SK-N-MC (cell line): ENCODE results near the gene KRT35.

Experiments
- DNase-seq: peaks from one replicate; pipeline ENCODE4 v3.0.0-alpha.2; 2011; ENCODE audit warnings: low read depth, low spot score
- H3K27ac ChIP-seq: fragments of 200-600 bp; sonication (generic); 2 replicates; pipeline ENCODE4 v1.5.1; 2016; ENCODE audit warnings: mixed run types
- H3K36me3 ChIP-seq: fragments of 200-600 bp; sonication (generic); 2 replicates; pipeline ENCODE4 v1.6.1; 2017; ENCODE audit warnings: antibody characterized with exemption, low read length, mixed read lengths; ENCODE audit not compliant: insufficient read depth
- H3K4me3 ChIP-seq: fragments of 200-600 bp; sonication (generic); 2 replicates; pipeline ENCODE4 v1.5.1; 2016
- H3K9ac ChIP-seq: fragments of 200-600 bp; sonication (generic); 2 replicates; pipeline ENCODE4 v1.8.0; 2017; ENCODE audit warnings: mixed run types, mixed read lengths; ENCODE audit not compliant: insufficient read length
- H3K9me3 ChIP-seq: fragments of 200-600 bp; sonication (generic); 2 replicates; pipeline ENCODE4 v1.6.1; 2017; ENCODE audit warnings: low read depth, mild to moderate bottlenecking, antibody characterized with exemption, low read length, moderate library complexity, mixed read lengths
- EZH2 ChIP-seq: fragments of 200-600 bp; sonication (generic); IDR thresholded peaks from one replicate; pipeline ENCODE4 v1.6.1; 2017; ENCODE audit warnings: antibody characterized with exemption
- FOXP2 ChIP-seq: optimal IDR thresholded peaks from 2 replicates; pipeline ENCODE3; 2011; ENCODE audit warnings: mild to moderate bottlenecking, moderate library complexity; ENCODE audit not compliant: insufficient read depth; ENCODE audit errors: extremely low read length, control extremely low read depth
- POLR2AphosphoS5 ChIP-seq: IDR thresholded peaks from 2 replicates; pipeline ENCODE4 v1.6.1; 2012; ENCODE audit warnings: mild to moderate bottlenecking, low read depth, low read length, borderline replicate concordance

The KRT35 gene

DNA sequence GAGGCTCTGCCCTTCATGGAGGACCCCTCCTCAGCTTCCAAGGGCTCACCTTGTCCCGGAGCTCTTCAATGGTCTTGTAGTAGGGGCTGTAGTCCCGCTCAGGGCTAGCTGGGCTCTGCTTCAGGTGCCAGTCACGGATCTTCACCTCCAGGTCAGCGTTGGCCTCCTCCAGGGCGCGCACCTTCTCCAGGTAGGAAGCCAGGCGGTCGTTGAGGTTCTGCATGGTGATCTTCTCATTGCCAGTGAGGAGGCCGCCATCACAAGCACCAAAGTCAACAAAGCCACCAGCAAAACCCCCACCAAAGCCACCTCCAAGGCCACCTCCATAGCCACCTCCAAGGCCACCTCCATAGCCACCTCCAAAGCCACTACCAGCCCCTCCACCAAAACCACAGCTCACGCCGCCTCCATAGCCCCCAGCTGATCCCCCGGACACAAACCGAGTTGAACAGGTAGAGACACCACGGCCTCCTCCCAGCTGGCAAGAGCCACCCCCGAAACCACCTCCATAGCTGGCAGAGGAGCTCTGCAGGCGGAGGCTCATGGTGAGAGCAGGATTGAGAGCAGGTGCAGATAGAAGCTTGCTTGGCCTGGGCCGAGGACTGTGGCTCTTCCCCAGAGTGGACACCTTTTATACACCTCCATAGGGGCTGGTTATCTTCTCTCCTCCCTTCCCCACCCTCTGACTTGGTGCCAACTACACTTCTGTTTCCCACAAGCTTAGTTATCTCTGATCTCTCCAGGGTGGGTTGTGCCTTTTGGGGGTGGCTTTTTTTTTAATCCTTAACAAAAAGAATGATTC, 24.3 kb upstream of the KRT35 start, which contains the start of gene KRT13:
Gene KRT13, minus strand, starts transcription at position 606 of the 802 bp plus-strand sequence. Its CDS starts 62 bp downstream, at position 544.
- DNase-seq = no peak
- H3K9ac ChIP-seq = no peak within 1 kb of the TSS
- no peak for TF ChIP-seq FOXP2
- no peak for TF ChIP-seq POLR2AphosphoS5
- TF ChIP-seq EZH2 = no peak

GRCh38 chr17:41504246-41504977, 23.5 kb upstream of the KRT35 start:
- Histone ChIP-seq H3K9me3 (no peaks in the 10 kb centered on the region), H3K36me3 (no peaks in the 10 kb centered on the region), H3K27ac (no peak overlapping the region), H3K9ac (no peak overlapping the region), H3K4me3 (no peak overlapping the region)
- no peak for DNase-seq
- TF ChIP-seq EZH2 = no peak
- TF ChIP-seq POLR2AphosphoS5 = no peak
- TF ChIP-seq FOXP2 = no peak

More for the DNA sequence above, 24.3 kb upstream of the KRT35 start, which contains the start of gene KRT13:
- H3K27ac ChIP-seq = no peak within 1 kb of the TSS
- no peaks in the 10 kb centered on the region for H3K9me3 ChIP-seq
- H3K4me3 ChIP-seq = no peak within 1 kb of the TSS
- H3K36me3 ChIP-seq = no peaks in the 10 kb centered on the region

- H3K9me3 ChIP-seq = no peaks in the 10 kb centered on the region
- H3K4me3 ChIP-seq = no peak overlapping the region
- no peak overlapping the region for H3K9ac ChIP-seq
- DNase-seq = no peak
- no peak overlapping the region for H3K27ac ChIP-seq
- TF ChIP-seq FOXP2 (no peak), EZH2 (no peak), POLR2AphosphoS5 (no peak)
- no peaks in the 10 kb centered on the region for H3K36me3 ChIP-seq
Observed at GRCh38 chr17:41503202-41503601, 22.3 kb upstream of the KRT35 start.

DNA sequence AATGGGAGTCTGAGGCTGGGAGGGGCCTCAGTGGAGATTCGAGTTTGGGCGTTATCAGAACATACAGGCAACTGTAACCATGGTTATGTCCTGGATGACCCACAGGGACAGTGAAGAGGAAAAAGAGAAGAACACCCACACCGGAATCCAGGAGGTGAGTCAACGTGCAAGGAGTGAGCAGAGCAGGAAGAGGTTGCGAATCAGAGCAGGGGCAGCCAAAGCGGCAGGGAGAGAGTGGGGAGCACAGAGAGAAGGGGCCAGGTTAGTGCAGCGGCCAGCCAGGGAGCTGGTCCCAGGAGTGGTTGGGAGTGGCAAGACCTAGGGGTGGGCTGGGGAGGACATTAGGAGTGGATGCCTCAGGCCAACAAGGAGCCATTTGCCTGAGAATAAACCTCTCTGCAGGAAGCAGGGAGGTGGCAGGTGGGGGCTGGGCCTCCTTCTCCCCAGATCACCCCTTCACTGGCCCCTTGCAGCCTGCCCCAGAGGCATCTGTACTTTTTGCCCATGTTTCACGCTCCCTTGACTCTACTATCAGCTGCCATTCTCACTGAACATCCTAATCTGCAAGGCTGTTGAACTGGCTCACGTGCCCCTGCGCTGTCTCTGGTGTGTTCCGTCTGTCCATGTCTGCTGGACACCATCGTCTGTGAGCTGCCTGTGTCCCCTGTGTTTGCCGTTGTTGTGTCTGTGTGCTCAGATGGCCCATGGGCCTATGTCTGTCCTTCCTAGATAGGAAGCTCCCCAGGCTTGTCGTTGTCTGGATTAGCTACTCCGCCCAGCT, 19.4 kb upstream of the KRT35 start:
- Histone ChIP-seq H3K36me3 (no peaks in the 10 kb centered on the region), H3K9me3 (no peaks in the 10 kb centered on the region), H3K27ac (no peak overlapping the region), H3K4me3 (no peak overlapping the region), H3K9ac (no peak overlapping the region)
- TF ChIP-seq EZH2 (no peak), FOXP2 (no peak), POLR2AphosphoS5 (no peak)
- no peak for DNase-seq

DNA sequence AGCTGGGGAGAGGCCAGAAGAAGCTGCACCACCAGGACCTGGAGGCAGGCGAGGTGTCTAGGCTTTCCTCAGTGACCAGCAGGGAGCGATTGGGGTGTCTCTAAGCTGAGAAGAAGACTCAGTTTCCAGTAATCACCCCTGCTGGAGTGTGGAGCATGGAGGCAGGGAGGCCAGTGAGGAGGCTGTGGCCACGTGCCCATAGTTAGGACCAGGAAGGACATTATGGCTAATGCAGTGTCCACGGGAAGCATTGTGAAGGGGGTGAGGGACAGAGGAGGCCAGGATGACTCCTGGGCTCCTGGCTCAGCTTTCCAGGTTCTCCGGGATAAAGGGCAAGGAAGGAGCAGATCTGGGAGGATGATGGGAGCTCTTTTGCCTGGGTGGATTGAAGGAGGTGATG, 18.8 kb upstream of the KRT35 start:
- DNase-seq = no peak
- TF ChIP-seq FOXP2 (no peak), POLR2AphosphoS5 (no peak), EZH2 (no peak)
- Histone ChIP-seq H3K4me3 (no peak overlapping the region), H3K27ac (no peak overlapping the region), H3K9me3 (no peaks in the 10 kb centered on the region), H3K9ac (no peak overlapping the region), H3K36me3 (no peaks in the 10 kb centered on the region)

DNA sequence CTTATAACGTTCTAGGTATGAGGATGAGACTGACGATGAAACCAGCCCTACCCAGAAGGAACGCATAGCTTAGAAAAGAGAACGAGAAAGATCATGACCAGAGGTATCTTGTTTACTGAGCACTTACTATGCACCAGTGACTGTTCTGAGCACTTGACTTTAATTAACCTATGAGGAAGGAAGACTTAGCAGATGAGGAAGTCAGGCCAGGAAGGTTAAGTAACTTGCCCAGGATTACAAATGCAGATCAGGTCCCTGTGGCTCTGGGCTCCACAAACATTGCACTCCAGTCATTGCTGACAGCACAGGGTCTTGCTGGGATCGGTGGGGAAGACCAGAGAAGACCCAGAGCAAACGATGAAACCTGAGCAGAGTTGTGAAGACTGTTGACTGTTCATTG, 17.3 kb upstream of the KRT35 start:
- DNase-seq = no peak
- Histone ChIP-seq H3K4me3 (no peak overlapping the region), H3K9ac (no peak overlapping the region), H3K36me3 (no peaks in the 10 kb centered on the region), H3K27ac (no peak overlapping the region), H3K9me3 (no peaks in the 10 kb centered on the region)
- no peak for TF ChIP-seq FOXP2
- TF ChIP-seq EZH2 = no peak
- no peak for TF ChIP-seq POLR2AphosphoS5

DNA sequence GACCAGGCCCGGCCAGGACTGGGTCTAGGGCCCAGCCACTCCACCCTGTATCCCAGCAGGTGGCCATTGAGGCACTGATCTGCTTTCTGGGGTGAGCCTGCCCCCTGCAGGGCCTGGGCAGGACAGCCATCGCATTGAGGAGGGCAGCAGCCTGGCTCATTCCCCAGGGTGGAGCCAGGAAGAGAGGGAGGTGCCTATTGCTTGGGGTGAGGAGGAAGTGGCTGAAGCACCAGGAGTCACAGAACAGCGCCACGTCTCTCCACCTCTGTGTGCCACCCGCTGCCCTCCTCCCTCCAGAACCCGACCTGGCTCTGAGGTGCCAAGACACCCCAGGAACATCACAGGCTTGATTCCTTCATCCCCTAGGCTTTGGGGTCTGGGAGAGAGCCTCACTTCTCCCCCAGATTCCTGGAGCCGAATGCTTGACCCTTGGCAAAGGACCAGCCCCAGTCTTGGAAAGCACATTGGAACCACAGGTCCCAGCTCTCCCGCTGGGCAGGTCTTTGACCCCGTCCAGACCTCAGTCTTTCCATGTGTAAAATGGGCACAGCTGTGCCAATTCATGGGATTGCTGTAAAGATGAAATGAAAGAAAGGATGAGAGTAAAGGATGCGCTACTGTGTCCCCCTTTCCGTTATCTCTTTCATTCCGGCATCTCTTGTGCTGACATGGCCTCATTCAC, 16.0 kb upstream of the KRT35 start:
- no peak for DNase-seq
- no peak overlapping the region for H3K9ac ChIP-seq

GRCh38 chr17:41494524-41494923, 13.6 kb upstream of the KRT35 start:
- no peak for TF ChIP-seq POLR2AphosphoS5
- no peak for TF ChIP-seq FOXP2
- TF ChIP-seq EZH2 = no peak
- no peak for DNase-seq
- H3K9ac ChIP-seq = no peak overlapping the region

More for the DNA sequence above, 16.0 kb upstream of the KRT35 start:
- TF ChIP-seq POLR2AphosphoS5 (no peak), EZH2 (no peak), FOXP2 (no peak)
- Histone ChIP-seq H3K36me3 (no peaks in the 10 kb centered on the region), H3K27ac (no peak overlapping the region), H3K9me3 (no peaks in the 10 kb centered on the region), H3K4me3 (no peak overlapping the region)

More at GRCh38 chr17:41494524-41494923, 13.6 kb upstream of the KRT35 start:
- Histone ChIP-seq H3K27ac (no peak overlapping the region), H3K36me3 (no peaks in the 10 kb centered on the region), H3K9me3 (no peaks in the 10 kb centered on the region), H3K4me3 (no peak overlapping the region)
